Measurements from ENCODE around the gene STK39.

The STK39 gene

GRCh38 chr2:167908786-167909185, 338.6 kb downstream of the STK39 start:
- Histone ChIP-seq H3K4me1 (no peaks in the 10 kb centered on the region), H4K20me1 (no peaks in the 10 kb centered on the region), H3K9me3 (no peaks in the 10 kb centered on the region), H3K4me3 (no peak overlapping the region), H3K27me3 (no peaks in the 10 kb centered on the region), H3K36me3 (no peaks in the 10 kb centered on the region), H3K4me2 (no peak overlapping the region), H3K9ac (no peak overlapping the region), H3K27ac (no peak overlapping the region)
- TF ChIP-seq Cebpa-rat (IDR thresholded peaks at IDR 0.05) = no peak

- H4K20me1 ChIP-seq = no peaks in the 10 kb centered on the region
- no peak overlapping the region for H3K9ac ChIP-seq
- H3K4me3 ChIP-seq = no peak overlapping the region
- TF ChIP-seq Cebpa-rat (IDR thresholded peaks at IDR 0.05) = no peak
- H3K9me3 ChIP-seq = no peaks in the 10 kb centered on the region
- H3K27me3 ChIP-seq = no peaks in the 10 kb centered on the region
- no peaks in the 10 kb centered on the region for H3K4me1 ChIP-seq
- H3K36me3 ChIP-seq = no peaks in the 10 kb centered on the region
- no peak overlapping the region for H3K27ac ChIP-seq
- H3K4me2 ChIP-seq = no peak overlapping the region
Measured at GRCh38 chr2:167905668-167906067, 341.7 kb downstream of the STK39 start.
